Tibial nerve (tissue), 4 donors: ENCODE data around the gene PLA2G6. TPM values are rescaled to one million over a fixed set of nuclear protein-coding genes. Genes with fewer than 3 reads are reported as not detected.
A peak's percentile ranks its signal among the peaks of the same experiment; 100 is the strongest.

ENCODE experiments used
- DNase-seq, 2 donors: peaks; one replicate each; pipeline ENCODE4 v3.0.0-alpha.2; 2019; ENCODE audit warnings: low spot score in 2 of 2
- H3K27ac ChIP-seq, 4 donors: fragments of 200-600 bp; sonication (generic) in 3 of 4; one replicate each; pipeline ENCODE4 v1.5.1; 2017 to 2019; ENCODE audit warnings: mild to moderate bottlenecking in 1 of 4
- H3K27me3 ChIP-seq, 2 donors: fragments of 200-600 bp; sonication (generic) in 1 of 2; one replicate each; pipeline versions ENCODE4 v1.5.1 to v1.6.0; 2017 to 2019
- H3K36me3 ChIP-seq, 3 donors: fragments of 200-600 bp; sonication (generic); one replicate each; pipeline ENCODE4 v1.5.1; 2018 to 2019
- H3K4me1 ChIP-seq, 4 donors: fragments of 200-600 bp; sonication (generic) in 3 of 4; one replicate each; pipeline ENCODE4 v1.5.1; 2017 to 2019
- H3K4me3 ChIP-seq, 4 donors: fragments of 200-600 bp; sonication (generic) in 3 of 4; one replicate each; pipeline ENCODE4 v1.5.1; 2017 to 2019; ENCODE audit warnings: mild to moderate bottlenecking in 1 of 4, moderate library complexity in 1 of 4
- H3K9me3 ChIP-seq, 4 donors: fragments of 200-600 bp; sonication (generic) in 3 of 4; one replicate each; pipeline ENCODE4 v1.5.1; 2017 to 2019
- EP300 ChIP-seq, 2 donors: sonication (generic); formaldehyde crosslinking; IDR thresholded peaks; one replicate each; pipeline ENCODE4 v1.6.1; 2017; ENCODE audit warnings: antibody characterized with exemption in 2 of 2, mild to moderate bottlenecking in 1 of 2
- POLR2A ChIP-seq, 2 donors: fragments of 450-650 bp; IDR thresholded peaks; one replicate each; pipeline ENCODE4 v1.6.1; 2017; ENCODE audit warnings: antibody characterized with exemption in 2 of 2, mild to moderate bottlenecking in 2 of 2, moderate library complexity in 2 of 2
- WGBS, 2 donors: methylation state at CpG; one replicate each; pipeline ENCODE4 v1.1.5; 2018; 5-methylcytosine and 5-hydroxymethylcytosine counted together
- total RNA-seq, 4 donors: library from RNA; depleted of rRNA; stranded (reverse); fragments of >200 nt; gene quantifications; one replicate each; pipeline ENCODE4 v1.1.0, GENCODE V29; 2016
- TF ChIP-seq, protein P1 (sequence below), 5 experiments: fragments of 200-600 bp in 3 of 5; fragments of 450-650 bp in 2 of 5; sonication (generic) in 3 of 5; IDR thresholded peaks; one replicate each; pipeline ENCODE4 v1.5.1; 2016 to 2019; ENCODE audit warnings: antibody characterized with exemption in 5 of 5, mild to moderate bottlenecking in 3 of 5, moderate library complexity in 2 of 5

Gene PLA2G6
- total RNA-seq, 4 donors from 2014 or later, result 48.5 to 60.3 (median 55.1) TPM

GRCh38 chr22:38133331-38133730, 48.3 kb downstream of the PLA2G6 start:
- WGBS, 2 donors, result 94 to 100% methylated on average over 4 of the region's 4 CpGs
- no peaks in the 10 kb centered on the region for H3K9me3 ChIP-seq
- H3K27me3 ChIP-seq, result no peaks in the 10 kb centered on the region
- H3K27ac ChIP-seq, result no peak overlapping the region
- no peak overlapping the region for H3K4me3 ChIP-seq
- peaks cover 0 to 13% (median 4%) of the 10 kb centered on the region in 4 donors for H3K4me1 ChIP-seq
- no peak for DNase-seq
- H3K36me3 ChIP-seq, result peaks cover 0 to 81% (median 0%) of the 10 kb centered on the region in 3 donors
- no peak for TF ChIP-seq EP300 (IDR thresholded peaks at IDR 0.05)

DNA sequence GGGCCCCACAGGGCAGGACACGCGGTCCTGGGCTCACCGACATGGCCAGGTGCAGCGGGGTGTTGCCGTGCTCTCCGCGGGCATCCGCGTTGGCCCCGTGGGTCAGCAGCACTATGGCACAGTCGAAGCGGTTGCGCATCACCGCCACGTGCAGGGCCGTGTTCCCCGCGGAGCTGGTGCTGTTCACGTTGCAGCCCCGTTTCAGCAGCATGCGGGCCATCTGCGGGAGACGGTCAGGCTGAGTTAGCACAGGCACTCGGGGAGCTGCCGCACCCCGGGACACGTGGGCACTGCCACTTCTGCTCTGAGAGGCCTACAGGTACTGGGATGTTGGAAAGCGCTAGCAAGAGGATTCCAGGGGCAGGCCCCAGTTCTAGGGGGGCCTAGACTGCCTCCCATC, 48.8 kb downstream of the PLA2G6 start:
- peaks cover 0 to 13% (median 4%) of the 10 kb centered on the region in 4 donors for H3K4me1 ChIP-seq
- no peak for DNase-seq
- no peak overlapping the region for H3K4me3 ChIP-seq
- H3K27me3 ChIP-seq, result no peaks in the 10 kb centered on the region
- no peak for TF ChIP-seq EP300 (IDR thresholded peaks at IDR 0.05)
- no peak for TF ChIP-seq POLR2A (IDR thresholded peaks at IDR 0.05)
- no peak overlapping the region for H3K27ac ChIP-seq
- WGBS, 2 donors, result 90 to 94% methylated on average over 21 to 26 of the region's 28 CpGs
- H3K36me3 ChIP-seq, result peaks cover 0 to 81% (median 0%) of the 10 kb centered on the region in 3 donors
- no peaks in the 10 kb centered on the region for H3K9me3 ChIP-seq

DNA sequence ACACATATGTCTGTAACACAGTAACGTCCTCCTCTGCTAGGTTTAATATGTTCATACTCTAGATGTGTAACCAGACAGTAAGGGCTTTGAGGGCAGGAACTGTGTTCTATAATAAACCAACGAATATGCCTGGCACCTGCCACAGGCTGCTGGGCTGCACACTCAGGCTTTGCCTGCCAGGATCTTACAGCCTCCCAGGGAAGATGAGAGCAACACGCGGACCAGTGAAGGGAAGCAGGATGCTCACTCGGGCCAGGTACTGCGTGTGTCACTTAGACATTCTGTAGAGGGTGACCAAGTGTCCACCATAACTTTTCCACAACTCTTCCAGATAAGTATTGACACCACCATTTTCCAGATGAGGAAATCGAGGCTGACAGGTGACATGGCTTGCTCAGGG, 49.5 kb downstream of the PLA2G6 start:
- H3K4me3 ChIP-seq, result no peak overlapping the region
- H3K9me3 ChIP-seq, result no peaks in the 10 kb centered on the region
- WGBS, 2 donors, result 92 to 96% methylated on average over 7 of the region's 7 CpGs
- peak overlapping the region in 2 of 4 donors; percentile 22 to 67 for H3K27ac ChIP-seq
- TF ChIP-seq, protein P1, sequence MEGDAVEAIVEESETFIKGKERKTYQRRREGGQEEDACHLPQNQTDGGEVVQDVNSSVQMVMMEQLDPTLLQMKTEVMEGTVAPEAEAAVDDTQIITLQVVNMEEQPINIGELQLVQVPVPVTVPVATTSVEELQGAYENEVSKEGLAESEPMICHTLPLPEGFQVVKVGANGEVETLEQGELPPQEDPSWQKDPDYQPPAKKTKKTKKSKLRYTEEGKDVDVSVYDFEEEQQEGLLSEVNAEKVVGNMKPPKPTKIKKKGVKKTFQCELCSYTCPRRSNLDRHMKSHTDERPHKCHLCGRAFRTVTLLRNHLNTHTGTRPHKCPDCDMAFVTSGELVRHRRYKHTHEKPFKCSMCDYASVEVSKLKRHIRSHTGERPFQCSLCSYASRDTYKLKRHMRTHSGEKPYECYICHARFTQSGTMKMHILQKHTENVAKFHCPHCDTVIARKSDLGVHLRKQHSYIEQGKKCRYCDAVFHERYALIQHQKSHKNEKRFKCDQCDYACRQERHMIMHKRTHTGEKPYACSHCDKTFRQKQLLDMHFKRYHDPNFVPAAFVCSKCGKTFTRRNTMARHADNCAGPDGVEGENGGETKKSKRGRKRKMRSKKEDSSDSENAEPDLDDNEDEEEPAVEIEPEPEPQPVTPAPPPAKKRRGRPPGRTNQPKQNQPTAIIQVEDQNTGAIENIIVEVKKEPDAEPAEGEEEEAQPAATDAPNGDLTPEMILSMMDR (IDR thresholded peaks at IDR 0.05), result no peak
- no peak for TF ChIP-seq POLR2A (IDR thresholded peaks at IDR 0.05)
- no peak for TF ChIP-seq EP300 (IDR thresholded peaks at IDR 0.05)
- H3K36me3 ChIP-seq, result peaks cover 0 to 81% (median 0%) of the 10 kb centered on the region in 3 donors
- H3K4me1 ChIP-seq, result peaks cover 0 to 13% (median 4%) of the 10 kb centered on the region in 4 donors
- H3K27me3 ChIP-seq, result no peaks in the 10 kb centered on the region
- DNase-seq, result no peak

DNA sequence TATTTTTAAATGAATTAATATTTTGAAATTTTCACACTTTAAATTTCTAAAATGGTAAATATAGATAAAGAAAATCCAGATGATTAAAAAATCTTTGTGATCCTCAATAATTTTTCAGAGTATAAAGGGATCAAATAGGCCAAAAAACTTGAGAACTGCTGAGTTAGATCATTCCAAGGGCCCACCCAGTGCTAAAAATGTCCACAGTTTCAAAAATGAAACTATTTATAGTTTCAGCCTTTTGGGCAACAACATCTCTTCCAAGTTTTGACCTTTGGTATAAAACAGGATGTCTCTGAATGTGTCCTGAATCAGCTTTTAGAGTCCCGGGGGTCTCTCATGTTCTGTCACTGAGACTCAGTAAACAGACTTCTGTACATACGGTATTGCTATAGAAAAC, 50.2 kb downstream of the PLA2G6 start:
- peak overlapping the region in 2 of 4 donors; percentile 22 to 67 for H3K27ac ChIP-seq
- DNase-seq, result no peak
- WGBS, 2 donors, result 25 to 43% methylated on average over 2 of the region's 2 CpGs
- TF ChIP-seq, protein P1 (IDR thresholded peaks at IDR 0.05), result no peak
- TF ChIP-seq POLR2A (IDR thresholded peaks at IDR 0.05) (no peak), EP300 (IDR thresholded peaks at IDR 0.05) (peak in 1 of 2 donors; percentile 8)
- H3K27me3 ChIP-seq, result no peaks in the 10 kb centered on the region
- peaks cover 0 to 13% (median 4%) of the 10 kb centered on the region in 4 donors for H3K4me1 ChIP-seq
- H3K9me3 ChIP-seq, result no peaks in the 10 kb centered on the region
- peaks cover 0 to 83% (median 0%) of the 10 kb centered on the region in 3 donors for H3K36me3 ChIP-seq
- H3K4me3 ChIP-seq, result no peak overlapping the region

GRCh38 chr22:38129856-38130255, 51.8 kb downstream of the PLA2G6 start:
- peaks cover 0 to 83% (median 0%) of the 10 kb centered on the region in 3 donors for H3K36me3 ChIP-seq
- 81 to 87% methylated on average over 9 of the region's 9 CpGs for WGBS, 2 donors

DNA sequence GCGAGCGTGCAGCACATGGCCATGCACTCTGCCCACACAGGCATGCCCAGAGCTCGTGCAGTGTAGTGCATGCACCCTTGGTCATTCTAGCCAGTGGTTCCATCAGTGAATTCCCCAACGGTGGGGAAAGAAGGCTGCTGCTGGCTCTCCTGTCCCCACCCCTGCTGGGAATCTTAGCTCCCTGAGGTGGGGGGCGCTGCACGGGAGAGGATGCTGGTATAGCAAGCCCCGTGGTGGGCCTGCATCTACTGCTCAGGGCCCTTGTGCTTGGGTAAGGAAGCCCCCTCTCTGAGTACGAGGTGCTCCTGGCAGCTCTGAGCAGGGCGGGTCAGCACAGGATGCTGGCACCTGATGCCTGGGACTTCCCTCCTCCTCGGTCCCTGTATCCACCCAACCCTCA, 52.6 kb downstream of the PLA2G6 start:
- 78 to 89% methylated on average over 1 to 4 of the region's 10 CpGs for WGBS, 2 donors
- Histone ChIP-seq H3K27me3 (no peaks in the 10 kb centered on the region), H3K9me3 (no peaks in the 10 kb centered on the region), H3K27ac (no peak overlapping the region), H3K4me3 (no peak overlapping the region), H3K36me3 (peaks cover 0 to 81% (median 0%) of the 10 kb centered on the region in 3 donors), H3K4me1 (peaks cover 0 to 13% (median 4%) of the 10 kb centered on the region in 4 donors)
- TF ChIP-seq EP300 (IDR thresholded peaks at IDR 0.05), result no peak
- TF ChIP-seq, protein P1 (IDR thresholded peaks at IDR 0.05), result no peak
- no peak for TF ChIP-seq POLR2A (IDR thresholded peaks at IDR 0.05)
- no peak for DNase-seq

More at GRCh38 chr22:38129856-38130255, 51.8 kb downstream of the PLA2G6 start:
- Histone ChIP-seq H3K27me3 (no peaks in the 10 kb centered on the region), H3K9me3 (no peaks in the 10 kb centered on the region), H3K4me1 (peaks cover 0 to 13% (median 4%) of the 10 kb centered on the region in 4 donors), H3K4me3 (no peak overlapping the region), H3K27ac (no peak overlapping the region)
- TF ChIP-seq, protein P1 (IDR thresholded peaks at IDR 0.05), result no peak
- no peak for DNase-seq
